B cell (primary cell): ENCODE results near the gene RSPRY1.

Experiments
- CTCF ChIP-seq: fragments of 200-600 bp; IDR thresholded peaks from one replicate; pipeline ENCODE4 v1.8.0; 2022; ENCODE audit warnings: antibody characterized with exemption, mild to moderate bottlenecking
- EZH2 ChIP-seq: IDR thresholded peaks from 2 replicates; pipeline ENCODE4 v1.6.1; 2012; ENCODE audit warnings: borderline replicate concordance, low read depth, mild to moderate bottlenecking, moderate library complexity, low read length; ENCODE audit not compliant: insufficient read depth, poor library complexity, severe bottlenecking

- TF ChIP-seq EZH2 (no peak), CTCF (no peak)
Observed at GRCh38 chr16:57252148-57252721, 66.1 kb downstream of the RSPRY1 start.
